ENCODE results near the gene ZBTB7A.

The ZBTB7A gene

GRCh38 chr19:4066176-4066606, 508 bp downstream of the ZBTB7A start:
- FAIRE-seq, result no peak

DNA sequence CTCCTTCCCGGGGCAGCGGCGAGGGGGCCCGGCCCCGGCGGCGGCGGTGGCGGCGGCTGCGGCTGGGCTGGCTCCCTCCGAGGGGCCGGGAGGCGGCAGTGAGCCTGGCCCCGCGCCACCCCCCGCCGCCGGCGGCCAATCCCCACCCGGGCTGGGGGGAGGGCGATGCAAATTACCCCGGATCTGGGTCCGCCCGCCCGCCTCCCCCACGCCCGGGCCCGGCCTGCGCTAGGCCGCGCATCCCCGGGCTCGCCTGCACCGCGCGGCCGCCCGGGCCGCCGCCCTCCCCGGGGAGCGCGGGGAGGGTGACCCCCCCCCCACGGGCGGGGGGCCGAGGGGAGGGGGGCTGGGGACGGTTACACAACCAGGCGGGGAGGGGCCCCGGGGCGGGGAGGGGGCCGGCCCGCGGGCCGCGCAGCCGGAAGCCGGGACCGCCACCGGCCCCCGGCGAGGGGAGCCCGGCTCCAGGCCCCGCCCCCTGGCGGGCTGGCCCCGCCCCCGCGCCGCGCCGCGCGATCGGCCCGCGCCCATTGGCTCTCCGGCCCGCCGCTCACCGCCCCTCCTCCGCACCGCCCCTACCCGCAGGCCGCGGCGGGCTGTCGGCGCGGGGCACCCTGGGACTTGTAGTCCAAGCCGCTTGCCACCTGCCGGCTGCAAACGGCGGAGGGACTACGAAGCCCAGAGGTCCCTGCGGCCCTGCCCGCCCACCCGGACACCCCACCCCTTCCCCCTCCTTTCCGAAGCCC, 1.1 kb downstream of the ZBTB7A start:
- no peak for FAIRE-seq

GRCh38 chr19:4064496-4065260, 2.0 kb downstream of the ZBTB7A start:
- FAIRE-seq, result no peak

- no peak for FAIRE-seq
Measured at GRCh38 chr19:4064149-4064495, 2.6 kb downstream of the ZBTB7A start.

- no peak for FAIRE-seq
Measured at GRCh38 chr19:4063369-4064148, 3.1 kb downstream of the ZBTB7A start.

DNA sequence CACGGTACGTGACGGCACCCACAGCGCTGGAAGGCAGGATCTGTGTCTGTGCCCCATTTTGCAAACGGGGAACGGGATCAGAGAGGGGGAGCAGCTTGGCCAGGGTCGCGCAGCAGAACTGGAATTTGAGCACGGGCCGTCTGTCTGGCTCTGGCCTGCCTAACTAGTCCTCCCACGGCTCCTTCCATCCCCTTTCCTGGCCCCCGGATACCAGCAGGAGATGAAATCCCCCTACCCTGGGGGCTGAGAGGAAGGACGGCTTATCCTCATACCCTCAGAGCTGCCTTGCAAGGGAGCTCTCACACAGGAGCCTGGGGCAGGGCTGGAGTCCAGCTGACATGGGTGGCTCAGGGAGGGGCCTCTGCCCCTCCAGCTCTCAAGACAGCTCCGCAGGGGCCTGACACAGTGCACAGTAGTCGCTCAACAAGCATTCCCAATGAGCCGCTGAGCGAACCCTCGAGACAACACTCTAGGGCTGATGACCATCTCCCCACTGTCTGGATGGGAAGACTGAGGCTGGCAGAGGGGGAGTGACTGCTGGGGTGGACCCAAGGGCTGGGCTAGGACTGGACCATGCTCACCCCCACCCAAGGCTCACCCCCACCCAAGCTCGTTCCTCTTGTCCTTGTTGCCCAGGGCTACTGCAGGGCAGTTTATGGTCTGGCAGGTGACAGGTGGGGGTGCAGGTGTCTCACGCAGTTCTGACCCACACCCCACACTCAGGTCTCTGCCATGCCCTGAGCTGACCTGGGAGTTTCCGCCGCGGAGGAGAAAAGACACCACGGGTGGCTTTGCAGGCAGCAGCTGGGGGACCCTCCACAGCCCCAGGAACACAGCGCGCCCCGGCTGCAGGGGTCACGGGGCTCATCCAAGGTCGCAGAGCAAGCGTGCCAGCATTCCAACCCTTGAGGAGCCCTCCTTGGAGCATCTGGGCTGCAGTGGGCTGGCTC, 4.0 kb downstream of the ZBTB7A start:
- FAIRE-seq, result no peak

DNA sequence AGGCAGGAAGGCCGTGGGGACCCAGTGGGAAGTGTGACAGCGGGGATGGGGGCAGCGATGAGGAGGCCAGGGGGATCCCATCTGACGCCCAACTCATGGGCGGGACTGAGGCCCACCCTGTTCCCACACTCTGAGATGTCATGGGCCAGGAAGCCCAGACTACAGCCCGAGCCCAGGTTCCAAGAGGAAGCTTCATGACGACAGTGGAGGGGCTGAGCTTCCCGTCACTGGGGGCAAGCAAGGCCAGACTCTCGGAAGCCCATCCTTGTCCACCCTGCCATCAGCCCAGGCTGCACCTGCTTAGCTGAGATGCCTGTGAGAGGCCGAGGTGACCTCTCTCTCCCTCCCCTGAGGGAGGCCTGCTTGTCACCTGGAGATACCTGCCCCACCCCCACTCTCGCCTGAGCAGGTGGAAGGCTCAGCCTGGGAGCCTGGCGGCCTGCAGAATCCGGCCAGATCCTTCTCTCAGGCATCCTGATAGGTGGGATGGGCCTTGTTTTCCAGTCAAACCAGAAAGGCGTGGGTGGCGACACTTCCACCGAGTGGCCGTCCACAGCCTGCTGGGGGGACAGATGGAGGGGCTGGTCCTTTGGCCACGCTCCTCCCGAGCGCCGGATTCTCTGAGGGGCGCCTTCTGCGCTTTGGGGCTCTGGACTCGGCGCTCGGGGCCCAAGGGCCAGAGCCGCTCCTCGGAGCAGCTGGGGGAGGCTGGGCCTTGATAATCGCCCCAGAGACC, 4.8 kb downstream of the ZBTB7A start:
- no peak for FAIRE-seq

DNA sequence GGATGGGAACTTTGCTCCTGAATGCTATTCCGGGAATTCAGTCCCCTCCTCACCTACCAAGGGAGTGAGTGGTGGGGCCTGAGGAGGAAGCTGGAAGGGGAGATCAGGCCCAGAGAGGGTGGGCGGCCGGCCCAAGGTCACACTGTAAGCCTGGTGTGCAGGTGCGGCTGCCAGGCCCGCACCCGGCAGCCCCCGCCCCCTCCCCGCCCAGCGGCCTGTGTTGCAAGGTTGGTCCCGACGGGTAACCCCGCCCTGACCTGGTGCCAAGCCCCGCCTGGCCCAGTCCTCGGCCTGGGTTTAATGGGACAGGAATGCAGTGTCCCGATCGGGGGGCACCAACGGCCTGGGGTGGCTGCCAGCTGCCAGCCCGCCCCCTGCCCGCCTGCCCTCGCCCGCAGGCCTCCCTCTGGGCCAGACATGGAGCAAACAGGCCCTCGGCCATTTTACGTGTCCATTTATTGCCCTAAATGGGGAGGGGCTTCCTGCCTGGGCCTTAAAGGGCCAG, 5.5 kb downstream of the ZBTB7A start:
- FAIRE-seq, result no peak

DNA sequence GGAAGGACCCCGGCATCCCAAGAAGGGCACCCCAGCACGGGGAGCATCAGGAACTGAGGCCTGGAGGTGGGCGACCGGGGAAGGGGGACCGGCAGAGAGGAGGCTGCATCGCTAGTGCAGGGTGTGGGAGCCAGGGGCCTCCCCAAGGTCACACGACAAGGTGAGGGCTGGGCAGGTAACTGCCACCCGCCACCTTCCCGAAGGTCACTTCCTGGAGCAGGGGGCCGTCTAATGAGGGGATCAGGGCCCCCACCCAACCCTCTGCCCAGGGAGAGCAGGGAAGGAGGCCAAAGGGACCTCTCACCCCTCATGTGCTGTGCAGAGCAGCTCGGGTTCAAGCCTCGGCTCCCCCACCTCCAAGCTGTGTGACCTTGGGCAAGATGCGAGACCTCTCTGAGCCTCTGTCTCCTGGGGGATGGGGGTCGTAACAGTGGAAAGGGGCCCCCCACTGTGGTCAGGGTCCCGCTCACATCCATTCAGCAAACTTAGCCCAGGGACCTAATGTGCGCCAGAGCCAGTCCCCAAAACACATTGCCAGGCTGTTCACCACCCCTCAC, 6.0 kb downstream of the ZBTB7A start:
- no peak for FAIRE-seq

GRCh38 chr19:4059891-4060620, 6.6 kb downstream of the ZBTB7A start:
- FAIRE-seq, result no peak

DNA sequence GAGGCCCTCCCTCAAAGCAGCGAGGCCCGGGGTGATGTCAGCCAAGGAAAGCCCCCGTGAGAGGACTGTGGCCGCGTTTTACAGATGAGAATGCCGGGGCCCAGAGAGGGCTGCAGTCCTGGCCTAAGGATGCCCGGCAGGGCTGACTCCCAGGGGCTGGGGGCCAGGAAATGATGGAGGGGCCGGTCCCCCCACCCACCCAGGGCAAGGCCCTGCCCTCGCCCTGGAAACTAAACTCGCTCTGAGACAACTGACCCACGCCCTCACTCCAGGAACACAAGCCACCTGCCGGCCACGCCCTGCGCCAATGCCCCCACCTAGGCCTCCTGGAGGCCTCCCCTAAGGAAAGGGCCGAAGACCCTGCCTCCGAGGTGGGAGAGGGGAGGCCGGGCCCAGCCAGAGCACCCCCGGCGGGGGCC, 7.2 kb downstream of the ZBTB7A start:
- FAIRE-seq, result no peak

DNA sequence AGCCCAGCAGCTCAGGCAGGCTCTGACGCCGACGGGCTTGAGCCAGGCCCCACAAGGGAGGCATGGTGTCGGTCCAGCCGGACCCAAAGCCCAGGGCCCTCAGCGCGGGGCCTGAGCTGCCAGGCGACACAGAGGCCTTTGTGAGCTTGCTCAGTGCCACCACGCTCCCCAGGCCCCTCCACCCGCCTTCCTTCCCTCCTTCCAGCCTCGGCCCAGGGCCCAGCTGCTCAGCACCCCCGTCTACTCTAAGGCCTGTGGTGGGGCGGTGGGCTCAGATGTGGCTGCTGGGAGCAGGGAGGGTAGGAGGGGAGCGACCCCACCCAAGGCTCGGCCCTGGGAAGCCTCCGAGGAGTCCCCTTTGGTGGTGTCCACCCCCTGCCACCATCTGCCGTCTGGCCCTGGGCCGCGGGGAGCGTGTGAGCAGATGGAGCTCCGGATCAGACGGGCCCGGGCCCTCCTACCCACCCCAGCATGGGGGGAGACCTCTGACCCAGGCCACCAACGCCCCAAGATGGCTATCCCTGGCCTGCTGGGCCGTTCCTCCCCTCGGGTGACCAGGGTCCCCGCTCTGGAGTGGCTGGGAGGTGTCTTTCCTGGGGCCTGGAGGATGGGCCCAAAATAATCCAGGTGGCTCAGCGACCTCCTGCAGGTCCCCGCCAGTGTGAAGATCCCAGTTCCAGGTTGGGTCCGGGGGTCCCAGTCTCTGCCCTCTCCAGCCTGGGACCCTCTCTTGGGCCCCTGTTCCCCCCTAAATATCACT, 7.8 kb downstream of the ZBTB7A start:
- no peak for FAIRE-seq

- no peak for FAIRE-seq
Measured at GRCh38 chr19:4057931-4058692, 8.6 kb downstream of the ZBTB7A start.

DNA sequence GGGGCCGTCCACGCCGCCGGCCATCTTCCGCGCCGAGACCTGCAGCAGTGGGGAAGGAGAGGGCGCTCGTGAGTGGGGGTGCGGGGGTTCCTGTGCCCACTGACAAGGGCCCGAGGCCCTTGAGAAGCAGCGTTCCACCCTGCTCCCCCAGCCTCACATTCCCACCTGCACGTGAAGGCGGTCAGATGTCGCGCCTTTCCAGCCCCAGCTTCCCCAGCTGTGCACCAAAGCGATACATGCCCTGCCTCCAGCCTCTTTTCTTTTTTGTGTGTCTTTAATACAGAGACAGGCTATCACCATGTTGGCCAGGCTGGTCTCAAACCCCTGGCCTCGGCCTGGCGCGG, 11.5 kb downstream of the ZBTB7A start:
- no peak for FAIRE-seq

DNA sequence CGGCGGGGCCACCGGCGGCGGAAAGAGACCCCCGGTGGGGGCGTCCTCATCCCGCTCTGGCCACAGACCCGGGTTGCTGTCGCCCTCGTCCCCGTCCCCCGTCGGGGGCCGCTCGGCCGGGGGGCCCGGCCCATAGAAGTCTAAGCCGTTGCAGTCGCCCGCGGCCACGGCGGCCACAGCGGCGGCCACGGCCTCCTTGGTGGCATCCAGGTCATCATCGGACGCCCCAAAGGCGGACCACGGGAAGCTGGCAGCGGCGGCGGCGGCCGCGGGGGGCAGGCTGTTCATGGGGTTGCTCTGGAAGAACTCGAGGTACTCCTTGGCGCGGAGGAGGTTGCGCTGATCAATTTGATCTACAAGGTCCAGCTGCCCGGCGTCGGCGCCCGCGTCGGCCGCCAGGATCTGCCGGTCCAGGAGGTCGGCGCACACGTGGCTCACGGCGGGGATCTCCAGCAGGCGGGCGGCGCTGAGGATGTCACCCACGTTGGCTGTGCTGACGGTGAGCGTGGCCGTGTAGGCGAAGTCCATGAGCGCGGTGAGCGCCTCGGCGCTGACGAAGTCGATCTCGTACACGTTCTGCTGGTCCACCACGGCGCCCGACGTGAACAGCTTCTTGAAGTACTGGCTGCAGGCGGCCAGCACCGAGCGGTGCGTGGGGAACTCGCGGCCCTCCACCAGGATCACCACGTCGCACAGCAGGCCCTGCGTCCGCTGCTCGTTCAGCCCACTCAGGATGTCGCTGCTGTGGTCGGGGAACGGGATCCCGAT, 12.1 kb downstream of the ZBTB7A start:
- FAIRE-seq, result no peak

GRCh38 chr19:4053423-4054324, 13.0 kb downstream of the ZBTB7A start:
- no peak for FAIRE-seq

DNA sequence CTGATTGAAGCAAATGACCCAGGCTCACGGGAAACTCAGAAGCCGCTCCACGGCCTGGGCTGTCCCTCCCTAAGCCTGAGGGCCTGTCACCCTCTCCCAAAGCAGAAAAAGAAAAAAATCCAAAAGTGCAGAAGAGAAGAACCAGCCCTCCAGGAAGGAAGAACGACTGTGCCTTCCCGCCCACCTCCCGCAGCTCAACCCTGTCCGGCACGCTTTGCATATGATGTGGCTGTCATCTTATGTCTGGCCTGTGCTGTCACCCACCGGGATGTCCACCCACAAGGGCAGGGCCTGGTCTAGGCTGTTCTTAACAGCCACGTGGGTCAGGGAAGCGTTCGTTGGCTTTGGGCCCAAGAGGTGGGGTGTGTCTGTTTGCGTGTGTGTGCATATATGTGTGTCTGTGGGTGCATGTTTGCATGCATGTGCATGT, 13.7 kb downstream of the ZBTB7A start:
- FAIRE-seq, result no peak
